KMS-11 (cell line): Measurements from ENCODE around the gene TMEM54.

Source experiments
- H2AFZ ChIP-seq: fragments of 200-600 bp; sonication (generic); 2 replicates; pipeline ENCODE4 v1.6.1; 2016; ENCODE audit warnings: antibody characterized with exemption, mixed run types, low read depth
- H3K27ac ChIP-seq: fragments of 200-600 bp; sonication (generic); 2 replicates; pipeline ENCODE4 v1.6.1; 2016; ENCODE audit warnings: mild to moderate bottlenecking, mixed run types
- H3K27me3 ChIP-seq: fragments of 200-600 bp; sonication (generic); 2 replicates; pipeline ENCODE4 v1.6.1; 2017; ENCODE audit warnings: mild to moderate bottlenecking, low read depth, mixed run types, moderate library complexity; ENCODE audit not compliant: insufficient read depth
- H3K36me3 ChIP-seq: fragments of 200-600 bp; sonication (generic); 2 replicates; pipeline ENCODE4 v1.6.1; 2017; ENCODE audit warnings: mild to moderate bottlenecking, mixed run types; ENCODE audit not compliant: insufficient read depth
- H3K4me1 ChIP-seq: fragments of 200-600 bp; sonication (generic); 2 replicates; pipeline ENCODE4 v1.6.1; 2016; ENCODE audit warnings: mild to moderate bottlenecking, low read depth, mixed run types; ENCODE audit not compliant: poor library complexity, severe bottlenecking
- H3K4me2 ChIP-seq: fragments of 200-600 bp; sonication (generic); 2 replicates; pipeline ENCODE4 v1.7.0; 2016; ENCODE audit warnings: mild to moderate bottlenecking, mixed run types
- H3K4me3 ChIP-seq: fragments of 200-600 bp; sonication (generic); IDR thresholded peaks from 2 replicates; pipeline ENCODE4 v1.6.1; 2017; ENCODE audit warnings: low read depth, low read length, mixed read lengths; ENCODE audit not compliant: insufficient read depth
- H3K79me2 ChIP-seq: fragments of 200-600 bp; sonication (generic); 2 replicates; pipeline ENCODE4 v1.6.1; 2016; ENCODE audit warnings: low read depth, mixed run types; ENCODE audit not compliant: insufficient read depth
- H3K9ac ChIP-seq: fragments of 200-600 bp; sonication (generic); 2 replicates; pipeline ENCODE4 v1.6.1; 2016; ENCODE audit warnings: mild to moderate bottlenecking, mixed run types
- H4K20me1 ChIP-seq: fragments of 200-600 bp; sonication (generic); 2 replicates; pipeline ENCODE4 v1.6.1; 2016; ENCODE audit warnings: mild to moderate bottlenecking, mixed run types; ENCODE audit not compliant: insufficient read depth
- CTCF ChIP-seq: fragments of 200-600 bp; sonication (generic); conservative IDR thresholded peaks from 2 replicates; pipeline ENCODE4 v1.6.1; 2017; ENCODE audit warnings: low read depth, mild to moderate bottlenecking, antibody characterized with exemption, low read length, moderate library complexity, mixed read lengths

Gene TMEM54

GRCh38 chr1:32926562-32926961 lies 25.4 kb upstream of the TMEM54 start:
- no peaks in the 10 kb centered on the region for H3K4me1 ChIP-seq
- no peak overlapping the region for H3K4me3 ChIP-seq
- no peak overlapping the region for H2AFZ ChIP-seq
- no peaks in the 10 kb centered on the region for H3K27me3 ChIP-seq
- H4K20me1 ChIP-seq: no peaks in the 10 kb centered on the region
- H3K9ac ChIP-seq: no peak overlapping the region
- no peaks in the 10 kb centered on the region for H3K79me2 ChIP-seq
- TF ChIP-seq CTCF: no peak
- no peak overlapping the region for H3K4me2 ChIP-seq
- H3K27ac ChIP-seq: no peak overlapping the region
- no peaks in the 10 kb centered on the region for H3K36me3 ChIP-seq

- H3K4me3 ChIP-seq: no peak overlapping the region
- H3K4me2 ChIP-seq: no peak overlapping the region
- no peak for TF ChIP-seq CTCF
- no peak overlapping the region for H3K9ac ChIP-seq
- no peak overlapping the region for H2AFZ ChIP-seq
- no peaks in the 10 kb centered on the region for H3K27me3 ChIP-seq
- H3K79me2 ChIP-seq: no peaks in the 10 kb centered on the region
- H3K27ac ChIP-seq: no peak overlapping the region
- no peaks in the 10 kb centered on the region for H3K36me3 ChIP-seq
- no peaks in the 10 kb centered on the region for H4K20me1 ChIP-seq
- H3K4me1 ChIP-seq: peaks cover under 1% of the 10 kb centered on the region
Observed at GRCh38 chr1:32925403-32926162, 24.4 kb upstream of the TMEM54 start.

GRCh38 chr1:32924881-32925344 lies 23.7 kb upstream of the TMEM54 start:
- H3K9ac ChIP-seq: no peak overlapping the region
- H3K27me3 ChIP-seq: no peaks in the 10 kb centered on the region
- no peaks in the 10 kb centered on the region for H3K79me2 ChIP-seq
- no peaks in the 10 kb centered on the region for H4K20me1 ChIP-seq
- no peak overlapping the region for H2AFZ ChIP-seq
- H3K36me3 ChIP-seq: no peaks in the 10 kb centered on the region
- no peak overlapping the region for H3K27ac ChIP-seq
- no peak overlapping the region for H3K4me3 ChIP-seq
- peaks cover 7% of the 10 kb centered on the region for H3K4me1 ChIP-seq
- no peak for TF ChIP-seq CTCF
- H3K4me2 ChIP-seq: no peak overlapping the region

- H3K4me3 ChIP-seq: no peak overlapping the region
- no peaks in the 10 kb centered on the region for H3K36me3 ChIP-seq
- no peaks in the 10 kb centered on the region for H4K20me1 ChIP-seq
- H3K27me3 ChIP-seq: no peaks in the 10 kb centered on the region
- no peaks in the 10 kb centered on the region for H3K79me2 ChIP-seq
- H3K27ac ChIP-seq: no peak overlapping the region
- H3K9ac ChIP-seq: no peak overlapping the region
- peaks cover 15% of the 10 kb centered on the region for H3K4me1 ChIP-seq
- no peak overlapping the region for H3K4me2 ChIP-seq
- TF ChIP-seq CTCF: no peak
- H2AFZ ChIP-seq: no peak overlapping the region
Observed at GRCh38 chr1:32920833-32921232, 19.6 kb upstream of the TMEM54 start.
